Measurements from ENCODE around the gene LIMD2.

GRCh38 chr17:63703556-63704258 is 3.8 kb upstream of the LIMD2 start:
- TF ChIP-seq POLR2AphosphoS5 (IDR thresholded peaks at IDR 0.05; ENCODE audit: low read depth, low read length) (no peak), CTCF (IDR thresholded peaks at IDR 0.05) (no peak), TCF7L2 (IDR thresholded peaks at IDR 0.05; ENCODE audit: low read depth, low read length) (no peak), SIN3A (IDR thresholded peaks at IDR 0.05; ENCODE audit: borderline replicate concordance, insufficient read depth, low read depth, low read length) (no peak), REST (IDR thresholded peaks at IDR 0.05; ENCODE audit: insufficient read depth in 1 of 2, low read depth in 2 of 2, low read length in 1 of 2) (no peak)

All from Panc1 (cell line).